WTC11 (cell line): ENCODE results near the gene SGCD. TPM values are rescaled to one million over a fixed set of nuclear protein-coding genes. Genes with fewer than 3 reads are reported as not detected.

ENCODE experiments used
- ATAC-seq: fragments of 200-7000 bp; cut with Tn5 transposase; 2 replicates; pipeline ENCODE4 v1.10.0; 2021; ENCODE audit warnings: mild to moderate bottlenecking, moderate library complexity
- CTCF ChIA-PET: fragments of 300-600 bp; sonication (Branson Sonifier 250); formaldehyde crosslinking; loops from one replicate; lab custom pipeline; 2021; ENCODE audit warnings: antibody characterized with exemption; lab: Charles Lee
- POLR2A ChIA-PET: fragments of 350-600 bp; sonication (Branson Sonifier 250); formaldehyde crosslinking; loops from one replicate; lab custom pipeline; 2021; ENCODE audit warnings: antibody characterized with exemption; lab: Charles Lee
- DNase-seq: peaks from one replicate; pipeline ENCODE4 v3.0.0; 2021; ENCODE audit warnings: low spot score
- H3K27ac Mint-ChIP-seq: 2 replicates; pipeline ENCODE4 v1.8.0; 2021; ENCODE audit warnings: mixed read lengths
- H3K27me3 Mint-ChIP-seq: 2 replicates; pipeline ENCODE4 v1.8.0; 2021; ENCODE audit warnings: low read depth, mild to moderate bottlenecking, moderate library complexity, mixed read lengths
- H3K36me3 Mint-ChIP-seq: 2 replicates; pipeline ENCODE4 v1.8.0; 2021; ENCODE audit warnings: mixed read lengths
- H3K4me1 Mint-ChIP-seq: 2 replicates; pipeline ENCODE4 v1.8.0; 2022; ENCODE audit warnings: mixed read lengths
- H3K4me3 Mint-ChIP-seq: 2 replicates; pipeline ENCODE4 v1.8.0; 2021; ENCODE audit warnings: mild to moderate bottlenecking, moderate library complexity, mixed read lengths
- H3K9me3 Mint-ChIP-seq: 2 replicates; pipeline ENCODE4 v1.8.0; 2021; ENCODE audit warnings: mixed read lengths
- CBFB ChIP-seq: sonication (generic); formaldehyde crosslinking; IDR thresholded peaks from 2 replicates; pipeline ENCODE4 v1.8.1; 2022; ENCODE audit warnings: mild to moderate bottlenecking, low read depth, missing genetic modification reagents
- NR2C2 ChIP-seq: sonication (generic); formaldehyde crosslinking; IDR thresholded peaks from 2 replicates; pipeline ENCODE4 v1.8.0; 2022; ENCODE audit warnings: mild to moderate bottlenecking, missing genetic modification reagents
- NR3C1 ChIP-seq: sonication (generic); formaldehyde crosslinking; conservative IDR thresholded peaks from 2 replicates; pipeline ENCODE4 v1.8.1; 2023; ENCODE audit warnings: low read depth, mild to moderate bottlenecking, missing genetic modification reagents
- PRRX2 ChIP-seq: fragments of 250-450 bp; sonication (Bioruptor Pico); IDR thresholded peaks from 2 replicates; pipeline ENCODE4 v1.8.0; 2021; ENCODE audit warnings: mild to moderate bottlenecking
- SOX15 ChIP-seq: fragments of 250-450 bp; sonication (Bioruptor Pico); IDR thresholded peaks from 2 replicates; pipeline ENCODE4 v1.9.0; 2021; ENCODE audit warnings: mild to moderate bottlenecking
- SP1 ChIP-seq: sonication (generic); formaldehyde crosslinking; conservative IDR thresholded peaks from 2 replicates; pipeline ENCODE4 v1.8.1; 2022; ENCODE audit warnings: missing genetic modification reagents
- ZNF121 ChIP-seq: sonication (generic); formaldehyde crosslinking; IDR thresholded peaks from 2 replicates; pipeline ENCODE4 v1.8.0; 2023; ENCODE audit warnings: missing genetic modification reagents
- ZNF219 ChIP-seq: sonication (generic); formaldehyde crosslinking; IDR thresholded peaks from 2 replicates; pipeline ENCODE4 v1.8.0; 2023; ENCODE audit warnings: missing genetic modification reagents, mild to moderate bottlenecking, borderline replicate concordance
- total RNA-seq: library from RNA; stranded (reverse); gene quantifications from 3 replicates; pipeline ENCODE4 v1.2.3, GENCODE V29; 2021
- TF ChIP-seq, protein P1 (sequence below): fragments of 250-450 bp; sonication (Bioruptor Pico); IDR thresholded peaks from 2 replicates; pipeline ENCODE4 v1.9.0; 2021; ENCODE audit warnings: mild to moderate bottlenecking, borderline replicate concordance
- TF ChIP-seq, protein P2 (sequence below): sonication (generic); formaldehyde crosslinking; IDR thresholded peaks from 2 replicates; pipeline ENCODE4 v1.8.1; 2023; ENCODE audit warnings: mild to moderate bottlenecking, moderate library complexity, missing genetic modification reagents
- TF ChIP-seq, protein P3 (sequence below): fragments of 250-450 bp; sonication (Bioruptor Pico); conservative IDR thresholded peaks from 2 replicates; pipeline ENCODE4 v1.9.0; 2021; ENCODE audit warnings: mild to moderate bottlenecking
- TF ChIP-seq, protein P4 (sequence below): fragments of 250-450 bp; sonication (Bioruptor Pico); IDR thresholded peaks from 2 replicates; pipeline ENCODE4 v1.8.0; 2021; ENCODE audit warnings: mild to moderate bottlenecking
- TF ChIP-seq, protein P5 (sequence below): sonication (generic); formaldehyde crosslinking; IDR thresholded peaks from 2 replicates; pipeline ENCODE4 v1.8.1; 2023; ENCODE audit warnings: mild to moderate bottlenecking, missing genetic modification reagents, moderate library complexity
- TF ChIP-seq, protein P6 (sequence below): fragments of 250-450 bp; sonication (Bioruptor Pico); IDR thresholded peaks from 2 replicates; pipeline ENCODE4 v2.1.2; 2022; ENCODE audit warnings: mild to moderate bottlenecking, moderate library complexity
- TF ChIP-seq, protein P7 (sequence below): sonication (generic); formaldehyde crosslinking; IDR thresholded peaks from 2 replicates; pipeline ENCODE4 v1.8.0; 2022; ENCODE audit warnings: missing genetic modification reagents
- TF ChIP-seq, protein P8 (sequence below): sonication (generic); formaldehyde crosslinking; IDR thresholded peaks from 2 replicates; pipeline ENCODE4 v1.8.0; 2022; ENCODE audit warnings: mild to moderate bottlenecking, missing genetic modification reagents

The SGCD gene
- total RNA-seq, 1 experiment from 2014 or later = 0.33 TPM

DNA sequence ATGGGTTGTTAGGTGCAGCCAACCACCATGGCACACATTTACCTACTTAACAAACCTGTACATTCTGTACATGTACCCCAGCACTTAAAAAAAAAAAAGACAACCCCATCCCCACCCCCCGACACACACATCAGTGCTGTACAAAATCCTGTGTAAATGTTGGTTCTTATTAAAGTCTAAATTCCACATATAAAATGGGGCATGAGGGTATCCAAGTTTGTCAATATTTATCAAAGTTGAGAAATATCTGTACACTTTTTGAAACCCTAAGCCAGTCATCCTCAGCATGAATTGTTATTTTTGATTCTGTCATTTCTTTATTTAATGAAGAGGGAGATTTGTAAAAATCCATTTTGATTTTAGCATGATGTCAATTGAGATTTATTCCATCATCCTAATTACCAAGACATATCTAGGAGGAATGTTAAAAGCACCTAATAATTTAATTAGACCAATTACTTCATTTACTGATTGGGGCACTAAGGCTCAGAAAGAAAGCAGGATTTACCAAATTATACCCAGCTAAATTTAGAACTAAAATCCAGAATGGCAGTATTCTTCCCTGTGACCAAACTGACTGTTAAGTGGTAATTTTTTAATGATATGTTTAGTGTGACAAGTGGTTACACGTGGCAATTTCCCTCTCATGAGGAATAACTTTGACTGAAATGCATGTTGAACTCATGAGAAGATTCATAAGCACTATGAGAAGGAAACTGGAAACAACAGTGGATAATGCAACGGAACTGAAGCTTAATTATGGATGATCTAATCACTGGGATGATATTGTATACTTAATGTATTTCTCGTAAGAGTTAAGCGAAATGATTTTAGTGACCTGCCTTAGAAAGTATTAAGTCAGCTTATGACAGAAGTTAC, 195.9 kb downstream of the SGCD start (continued):
- TF ChIP-seq, protein P1, sequence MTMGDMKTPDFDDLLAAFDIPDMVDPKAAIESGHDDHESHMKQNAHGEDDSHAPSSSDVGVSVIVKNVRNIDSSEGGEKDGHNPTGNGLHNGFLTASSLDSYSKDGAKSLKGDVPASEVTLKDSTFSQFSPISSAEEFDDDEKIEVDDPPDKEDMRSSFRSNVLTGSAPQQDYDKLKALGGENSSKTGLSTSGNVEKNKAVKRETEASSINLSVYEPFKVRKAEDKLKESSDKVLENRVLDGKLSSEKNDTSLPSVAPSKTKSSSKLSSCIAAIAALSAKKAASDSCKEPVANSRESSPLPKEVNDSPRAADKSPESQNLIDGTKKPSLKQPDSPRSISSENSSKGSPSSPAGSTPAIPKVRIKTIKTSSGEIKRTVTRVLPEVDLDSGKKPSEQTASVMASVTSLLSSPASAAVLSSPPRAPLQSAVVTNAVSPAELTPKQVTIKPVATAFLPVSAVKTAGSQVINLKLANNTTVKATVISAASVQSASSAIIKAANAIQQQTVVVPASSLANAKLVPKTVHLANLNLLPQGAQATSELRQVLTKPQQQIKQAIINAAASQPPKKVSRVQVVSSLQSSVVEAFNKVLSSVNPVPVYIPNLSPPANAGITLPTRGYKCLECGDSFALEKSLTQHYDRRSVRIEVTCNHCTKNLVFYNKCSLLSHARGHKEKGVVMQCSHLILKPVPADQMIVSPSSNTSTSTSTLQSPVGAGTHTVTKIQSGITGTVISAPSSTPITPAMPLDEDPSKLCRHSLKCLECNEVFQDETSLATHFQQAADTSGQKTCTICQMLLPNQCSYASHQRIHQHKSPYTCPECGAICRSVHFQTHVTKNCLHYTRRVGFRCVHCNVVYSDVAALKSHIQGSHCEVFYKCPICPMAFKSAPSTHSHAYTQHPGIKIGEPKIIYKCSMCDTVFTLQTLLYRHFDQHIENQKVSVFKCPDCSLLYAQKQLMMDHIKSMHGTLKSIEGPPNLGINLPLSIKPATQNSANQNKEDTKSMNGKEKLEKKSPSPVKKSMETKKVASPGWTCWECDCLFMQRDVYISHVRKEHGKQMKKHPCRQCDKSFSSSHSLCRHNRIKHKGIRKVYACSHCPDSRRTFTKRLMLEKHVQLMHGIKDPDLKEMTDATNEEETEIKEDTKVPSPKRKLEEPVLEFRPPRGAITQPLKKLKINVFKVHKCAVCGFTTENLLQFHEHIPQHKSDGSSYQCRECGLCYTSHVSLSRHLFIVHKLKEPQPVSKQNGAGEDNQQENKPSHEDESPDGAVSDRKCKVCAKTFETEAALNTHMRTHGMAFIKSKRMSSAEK (CRISPR knock-in tag) = no peak
- TF ChIP-seq, protein P2, sequence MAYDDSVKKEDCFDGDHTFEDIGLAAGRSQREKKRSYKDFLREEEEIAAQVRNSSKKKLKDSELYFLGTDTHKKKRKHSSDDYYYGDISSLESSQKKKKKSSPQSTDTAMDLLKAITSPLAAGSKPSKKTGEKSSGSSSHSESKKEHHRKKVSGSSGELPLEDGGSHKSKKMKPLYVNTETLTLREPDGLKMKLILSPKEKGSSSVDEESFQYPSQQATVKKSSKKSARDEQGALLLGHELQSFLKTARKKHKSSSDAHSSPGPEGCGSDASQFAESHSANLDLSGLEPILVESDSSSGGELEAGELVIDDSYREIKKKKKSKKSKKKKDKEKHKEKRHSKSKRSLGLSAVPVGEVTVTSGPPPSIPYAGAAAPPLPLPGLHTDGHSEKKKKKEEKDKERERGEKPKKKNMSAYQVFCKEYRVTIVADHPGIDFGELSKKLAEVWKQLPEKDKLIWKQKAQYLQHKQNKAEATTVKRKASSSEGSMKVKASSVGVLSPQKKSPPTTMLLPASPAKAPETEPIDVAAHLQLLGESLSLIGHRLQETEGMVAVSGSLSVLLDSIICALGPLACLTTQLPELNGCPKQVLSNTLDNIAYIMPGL (CRISPR knock-in tag) = no peak
- TF ChIP-seq PRRX2 (CRISPR knock-in tag) (no peak), ZNF219 (CRISPR knock-in tag) (no peak), NR3C1 (CRISPR knock-in tag) (no peak), ZNF121 (CRISPR knock-in tag) (no peak), SOX15 (no peak), SP1 (no peak)
- TF ChIP-seq, protein P3, sequence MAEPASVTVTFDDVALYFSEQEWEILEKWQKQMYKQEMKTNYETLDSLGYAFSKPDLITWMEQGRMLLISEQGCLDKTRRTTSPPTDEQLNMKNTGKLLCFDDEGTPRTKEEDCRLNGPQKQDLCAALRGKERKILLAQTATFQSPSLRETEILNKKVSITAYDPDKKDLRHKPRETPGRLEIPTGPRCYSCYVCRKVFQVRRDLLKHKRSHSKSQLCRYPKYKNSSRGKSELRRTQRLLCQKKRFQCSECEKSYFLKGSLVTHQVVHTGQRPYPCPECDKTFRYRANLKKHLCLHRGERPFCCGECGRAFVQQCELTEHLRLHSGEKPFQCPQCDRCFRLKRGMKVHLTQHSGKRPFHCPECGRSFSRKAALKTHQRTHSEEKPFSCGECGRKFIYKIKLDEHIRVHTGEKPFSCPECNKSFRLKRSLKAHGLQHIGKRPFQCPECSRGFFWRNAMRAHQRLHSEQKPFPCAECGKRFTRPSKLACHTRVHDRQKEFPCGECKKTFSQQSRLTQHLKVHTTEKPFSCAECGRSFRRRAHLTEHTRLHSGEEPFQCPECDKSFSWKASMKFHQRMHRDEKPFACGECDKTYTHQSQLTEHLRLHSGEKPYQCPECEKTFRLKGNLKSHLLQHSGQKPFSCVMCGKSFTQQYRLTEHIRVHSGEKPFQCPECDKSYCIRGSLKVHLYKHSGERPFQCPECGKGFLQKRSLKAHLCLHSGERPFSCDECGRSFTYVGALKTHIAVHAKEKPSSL (CRISPR knock-in tag) = no peak
- TF ChIP-seq, protein P4, sequence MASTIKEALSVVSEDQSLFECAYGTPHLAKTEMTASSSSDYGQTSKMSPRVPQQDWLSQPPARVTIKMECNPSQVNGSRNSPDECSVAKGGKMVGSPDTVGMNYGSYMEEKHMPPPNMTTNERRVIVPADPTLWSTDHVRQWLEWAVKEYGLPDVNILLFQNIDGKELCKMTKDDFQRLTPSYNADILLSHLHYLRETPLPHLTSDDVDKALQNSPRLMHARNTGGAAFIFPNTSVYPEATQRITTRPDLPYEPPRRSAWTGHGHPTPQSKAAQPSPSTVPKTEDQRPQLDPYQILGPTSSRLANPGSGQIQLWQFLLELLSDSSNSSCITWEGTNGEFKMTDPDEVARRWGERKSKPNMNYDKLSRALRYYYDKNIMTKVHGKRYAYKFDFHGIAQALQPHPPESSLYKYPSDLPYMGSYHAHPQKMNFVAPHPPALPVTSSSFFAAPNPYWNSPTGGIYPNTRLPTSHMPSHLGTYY (CRISPR knock-in tag) = no peak
- TF ChIP-seq, protein P5, sequence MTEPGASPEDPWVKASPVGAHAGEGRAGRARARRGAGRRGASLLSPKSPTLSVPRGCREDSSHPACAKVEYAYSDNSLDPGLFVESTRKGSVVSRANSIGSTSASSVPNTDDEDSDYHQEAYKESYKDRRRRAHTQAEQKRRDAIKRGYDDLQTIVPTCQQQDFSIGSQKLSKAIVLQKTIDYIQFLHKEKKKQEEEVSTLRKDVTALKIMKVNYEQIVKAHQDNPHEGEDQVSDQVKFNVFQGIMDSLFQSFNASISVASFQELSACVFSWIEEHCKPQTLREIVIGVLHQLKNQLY = no peak

DNA sequence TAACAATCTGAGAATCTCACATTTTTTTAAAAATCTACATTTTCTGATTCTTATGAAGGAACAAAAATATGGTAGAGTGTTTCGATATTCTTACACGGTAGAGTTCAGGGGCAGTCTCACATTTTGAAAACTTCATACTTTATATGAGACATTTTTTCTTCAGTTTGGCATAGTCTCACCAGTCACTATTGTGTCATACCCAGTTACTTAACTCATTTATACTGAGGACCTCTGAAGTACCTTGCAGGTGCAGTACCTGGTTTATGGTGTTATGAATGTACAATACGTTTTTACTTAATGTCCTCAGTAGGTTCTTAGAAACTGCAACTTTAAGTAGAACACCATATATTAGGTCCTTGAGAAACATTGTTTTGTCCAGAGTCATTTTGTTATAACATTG, 196.6 kb downstream of the SGCD start:
- no peaks in the 10 kb centered on the region for H3K27me3 Mint-ChIP-seq
- ATAC-seq (no peak), DNase-seq (no peak)
- ChIA-PET CTCF (no interaction called here), POLR2A (no interaction called here)
- no peaks in the 10 kb centered on the region for H3K4me1 Mint-ChIP-seq
- H3K36me3 Mint-ChIP-seq = peaks cover 4% of the 10 kb centered on the region
- H3K9me3 Mint-ChIP-seq = peaks cover 7% of the 10 kb centered on the region
- H3K4me3 Mint-ChIP-seq = no peak overlapping the region
- H3K27ac Mint-ChIP-seq = no peak overlapping the region
- TF ChIP-seq CBFB (no peak), NR2C2 (no peak)
- TF ChIP-seq, protein P6, sequence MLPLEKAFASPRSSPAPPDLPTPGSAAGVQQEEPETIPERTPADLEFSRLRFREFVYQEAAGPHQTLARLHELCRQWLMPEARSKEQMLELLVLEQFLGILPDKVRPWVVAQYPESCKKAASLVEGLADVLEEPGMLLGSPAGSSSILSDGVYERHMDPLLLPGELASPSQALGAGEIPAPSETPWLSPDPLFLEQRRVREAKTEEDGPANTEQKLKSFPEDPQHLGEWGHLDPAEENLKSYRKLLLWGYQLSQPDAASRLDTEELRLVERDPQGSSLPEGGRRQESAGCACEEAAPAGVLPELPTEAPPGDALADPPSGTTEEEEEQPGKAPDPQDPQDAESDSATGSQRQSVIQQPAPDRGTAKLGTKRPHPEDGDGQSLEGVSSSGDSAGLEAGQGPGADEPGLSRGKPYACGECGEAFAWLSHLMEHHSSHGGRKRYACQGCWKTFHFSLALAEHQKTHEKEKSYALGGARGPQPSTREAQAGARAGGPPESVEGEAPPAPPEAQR (CRISPR knock-in tag) = no peak
- TF ChIP-seq, protein P3 (CRISPR knock-in tag) = no peak
- TF ChIP-seq, protein P7, sequence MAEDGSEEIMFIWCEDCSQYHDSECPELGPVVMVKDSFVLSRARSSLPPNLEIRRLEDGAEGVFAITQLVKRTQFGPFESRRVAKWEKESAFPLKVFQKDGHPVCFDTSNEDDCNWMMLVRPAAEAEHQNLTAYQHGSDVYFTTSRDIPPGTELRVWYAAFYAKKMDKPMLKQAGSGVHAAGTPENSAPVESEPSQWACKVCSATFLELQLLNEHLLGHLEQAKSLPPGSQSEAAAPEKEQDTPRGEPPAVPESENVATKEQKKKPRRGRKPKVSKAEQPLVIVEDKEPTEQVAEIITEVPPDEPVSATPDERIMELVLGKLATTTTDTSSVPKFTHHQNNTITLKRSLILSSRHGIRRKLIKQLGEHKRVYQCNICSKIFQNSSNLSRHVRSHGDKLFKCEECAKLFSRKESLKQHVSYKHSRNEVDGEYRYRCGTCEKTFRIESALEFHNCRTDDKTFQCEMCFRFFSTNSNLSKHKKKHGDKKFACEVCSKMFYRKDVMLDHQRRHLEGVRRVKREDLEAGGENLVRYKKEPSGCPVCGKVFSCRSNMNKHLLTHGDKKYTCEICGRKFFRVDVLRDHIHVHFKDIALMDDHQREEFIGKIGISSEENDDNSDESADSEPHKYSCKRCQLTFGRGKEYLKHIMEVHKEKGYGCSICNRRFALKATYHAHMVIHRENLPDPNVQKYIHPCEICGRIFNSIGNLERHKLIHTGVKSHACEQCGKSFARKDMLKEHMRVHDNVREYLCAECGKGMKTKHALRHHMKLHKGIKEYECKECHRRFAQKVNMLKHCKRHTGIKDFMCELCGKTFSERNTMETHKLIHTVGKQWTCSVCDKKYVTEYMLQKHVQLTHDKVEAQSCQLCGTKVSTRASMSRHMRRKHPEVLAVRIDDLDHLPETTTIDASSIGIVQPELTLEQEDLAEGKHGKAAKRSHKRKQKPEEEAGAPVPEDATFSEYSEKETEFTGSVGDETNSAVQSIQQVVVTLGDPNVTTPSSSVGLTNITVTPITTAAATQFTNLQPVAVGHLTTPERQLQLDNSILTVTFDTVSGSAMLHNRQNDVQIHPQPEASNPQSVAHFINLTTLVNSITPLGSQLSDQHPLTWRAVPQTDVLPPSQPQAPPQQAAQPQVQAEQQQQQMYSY (CRISPR knock-in tag) = no peak
- TF ChIP-seq, protein P8, sequence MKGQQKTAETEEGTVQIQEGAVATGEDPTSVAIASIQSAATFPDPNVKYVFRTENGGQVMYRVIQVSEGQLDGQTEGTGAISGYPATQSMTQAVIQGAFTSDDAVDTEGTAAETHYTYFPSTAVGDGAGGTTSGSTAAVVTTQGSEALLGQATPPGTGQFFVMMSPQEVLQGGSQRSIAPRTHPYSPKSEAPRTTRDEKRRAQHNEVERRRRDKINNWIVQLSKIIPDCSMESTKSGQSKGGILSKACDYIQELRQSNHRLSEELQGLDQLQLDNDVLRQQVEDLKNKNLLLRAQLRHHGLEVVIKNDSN (CRISPR knock-in tag) = no peak
